Activated T-cell treated with anti-CD3 and anti-CD28 coated beads, Interleukin-2, amount 50 U/mL, for 4 hours (primary cell): Measurements from ENCODE around the gene SLC12A2. TPM values are rescaled to one million over a fixed set of nuclear protein-coding genes. Genes with fewer than 3 reads are reported as not detected.

Source experiments
- ATAC-seq, 2 donors: fragments of 200-7000 bp; cut with Tn5 transposase; one replicate each; pipeline ENCODE4 v1.10.0; 2021
- DNase-seq: peaks from one replicate; pipeline ENCODE4 v3.0.0-alpha.2; 2020
- H3K27me3 Mint-ChIP-seq: one replicate; pipeline ENCODE4 v1.8.0; 2021; ENCODE audit warnings: low read depth, mixed read lengths
- H3K36me3 Mint-ChIP-seq: one replicate; pipeline ENCODE4 v1.8.0; 2022; ENCODE audit warnings: mixed read lengths; ENCODE audit not compliant: insufficient read depth
- H3K4me1 Mint-ChIP-seq: one replicate; pipeline ENCODE4 v1.8.0; 2021; ENCODE audit warnings: low read depth, mixed read lengths
- H3K4me3 Mint-ChIP-seq: one replicate; pipeline ENCODE4 v1.8.0; 2021; ENCODE audit warnings: mild to moderate bottlenecking, moderate library complexity, mixed read lengths
- H3K9me3 Mint-ChIP-seq: one replicate; pipeline ENCODE4 v1.8.0; 2021; ENCODE audit warnings: mixed read lengths
- total RNA-seq, 3 donors: library from RNA; stranded (reverse); gene quantifications; one replicate each; pipeline ENCODE4 v1.2.1, GENCODE V29; 2021

Gene SLC12A2
- total RNA-seq, 3 donors from 2014 or later, result 16.1 to 18.9 (median 17.8) TPM

GRCh38 chr5:128109766-128110165 lies 26.2 kb downstream of the SLC12A2 start:
- DNase-seq, result no peak

DNA sequence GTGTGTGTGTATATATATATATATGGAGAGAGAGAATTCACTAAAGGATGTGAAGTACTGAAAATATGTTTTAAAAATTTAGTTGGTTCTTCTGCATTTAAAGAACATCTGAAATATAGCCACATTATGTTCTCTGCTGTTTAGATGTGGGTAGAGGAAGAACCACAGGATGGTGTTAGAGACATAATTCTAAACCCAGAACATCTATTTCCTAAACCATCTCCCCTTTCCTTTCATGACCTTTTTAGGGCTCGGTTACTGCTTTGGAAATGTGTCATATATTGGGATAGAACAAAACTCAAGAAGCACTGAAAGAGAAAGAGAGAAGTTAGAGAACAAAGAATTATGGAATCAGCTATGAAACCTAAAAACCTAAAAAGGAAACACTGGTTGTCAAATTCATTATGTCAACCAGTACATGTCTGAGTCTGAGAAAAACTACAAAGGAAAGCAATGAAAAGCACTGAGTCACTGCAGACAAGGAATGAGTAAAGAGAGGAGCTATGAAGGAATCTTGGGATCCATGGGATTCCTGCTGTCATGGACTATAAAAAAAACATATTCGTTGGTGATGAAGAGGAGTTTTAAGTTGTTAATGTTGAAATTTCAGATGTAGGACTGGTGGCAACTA lies 28.4 kb downstream of the SLC12A2 start:
- ATAC-seq (no peak), DNase-seq (no peak)
- no peaks in the 10 kb centered on the region for H3K4me1 Mint-ChIP-seq
- peaks cover 41% of the 10 kb centered on the region for H3K36me3 Mint-ChIP-seq
- H3K9me3 Mint-ChIP-seq, result no peaks in the 10 kb centered on the region
- H3K4me3 Mint-ChIP-seq, result no peak overlapping the region
- H3K27me3 Mint-ChIP-seq, result no peaks in the 10 kb centered on the region

More at GRCh38 chr5:128109766-128110165, 26.2 kb downstream of the SLC12A2 start:
- no peaks in the 10 kb centered on the region for H3K27me3 Mint-ChIP-seq
- no peak overlapping the region for H3K4me3 Mint-ChIP-seq
- no peak for ATAC-seq
- no peaks in the 10 kb centered on the region for H3K4me1 Mint-ChIP-seq
- peaks cover 26% of the 10 kb centered on the region for H3K36me3 Mint-ChIP-seq
- no peaks in the 10 kb centered on the region for H3K9me3 Mint-ChIP-seq

DNA sequence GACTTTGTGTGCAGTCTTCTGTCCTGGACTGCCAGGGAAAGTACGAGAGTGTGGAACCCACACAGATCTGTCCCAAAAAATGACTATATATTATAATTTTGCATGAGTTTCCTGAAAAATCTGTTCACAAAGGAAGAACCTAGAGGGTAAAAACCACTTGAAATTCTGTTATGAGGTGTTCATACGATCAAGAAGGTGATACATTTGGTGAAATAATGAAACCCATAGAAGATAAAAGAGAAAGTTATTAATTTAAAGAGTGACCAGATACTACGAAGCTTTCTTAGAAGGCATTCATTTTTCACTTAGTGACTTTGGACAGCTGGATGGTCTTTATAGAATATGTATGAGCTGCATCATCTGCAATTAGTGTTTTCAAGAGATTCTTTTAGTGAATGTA lies 32.9 kb downstream of the SLC12A2 start:
- Mint-ChIP-seq H3K4me1 (no peaks in the 10 kb centered on the region), H3K4me3 (no peak overlapping the region), H3K27me3 (no peaks in the 10 kb centered on the region), H3K36me3 (peaks cover 55% of the 10 kb centered on the region), H3K9me3 (peaks cover 4% of the 10 kb centered on the region)
- ATAC-seq, result no peak
- DNase-seq, result no peak

DNA sequence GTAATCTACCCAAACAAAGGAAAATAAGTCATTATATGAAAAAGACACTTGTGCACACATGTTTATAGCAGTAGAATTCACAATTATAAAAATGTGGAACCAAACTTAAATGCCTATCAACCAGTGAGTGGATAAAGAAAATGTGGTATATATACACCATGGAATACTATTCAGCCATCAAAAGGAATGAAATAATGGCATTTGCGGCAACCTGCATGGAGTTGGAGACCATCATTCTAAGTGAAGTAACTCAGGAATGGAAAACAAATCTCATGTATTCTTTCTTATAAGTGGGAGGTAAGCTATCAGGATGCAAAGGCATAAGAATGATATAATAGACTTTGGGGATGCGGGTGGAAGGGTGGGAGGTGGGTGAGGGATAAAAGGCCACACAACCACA lies 34.6 kb downstream of the SLC12A2 start:
- peaks cover 4% of the 10 kb centered on the region for H3K9me3 Mint-ChIP-seq
- H3K4me3 Mint-ChIP-seq, result no peak overlapping the region
- ATAC-seq (no peak), DNase-seq (no peak)
- H3K36me3 Mint-ChIP-seq, result peaks cover 47% of the 10 kb centered on the region
- H3K4me1 Mint-ChIP-seq, result no peaks in the 10 kb centered on the region
- no peaks in the 10 kb centered on the region for H3K27me3 Mint-ChIP-seq

DNA sequence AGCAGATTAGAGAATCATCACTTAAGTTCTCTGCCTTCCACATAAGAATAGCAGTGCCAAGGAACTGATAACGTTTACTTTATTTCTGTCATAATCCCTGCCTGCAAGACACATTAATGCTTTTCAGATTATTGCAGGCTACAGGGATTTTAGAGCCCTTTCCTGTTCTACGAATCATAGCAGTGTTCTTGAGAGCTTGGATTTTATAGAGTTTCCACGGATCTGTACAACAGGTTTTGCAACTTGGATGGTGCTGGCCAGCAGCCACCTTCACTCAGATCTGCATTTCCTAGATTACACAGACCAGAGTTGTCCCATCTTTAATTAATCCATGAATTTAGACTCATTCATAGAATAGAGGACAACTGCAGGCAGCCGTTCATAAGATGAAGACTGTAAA lies 38.1 kb downstream of the SLC12A2 start:
- no peak for DNase-seq
- H3K4me1 Mint-ChIP-seq, result no peaks in the 10 kb centered on the region
- peaks cover 4% of the 10 kb centered on the region for H3K9me3 Mint-ChIP-seq
- ATAC-seq, result no peak
- H3K27me3 Mint-ChIP-seq, result no peaks in the 10 kb centered on the region
- H3K36me3 Mint-ChIP-seq, result peaks cover 22% of the 10 kb centered on the region
- H3K4me3 Mint-ChIP-seq, result no peak overlapping the region

GRCh38 chr5:128123936-128124335 lies 40.4 kb downstream of the SLC12A2 start:
- Mint-ChIP-seq H3K4me1 (no peaks in the 10 kb centered on the region), H3K36me3 (peaks cover 2% of the 10 kb centered on the region), H3K9me3 (peaks cover 1% of the 10 kb centered on the region), H3K4me3 (no peak overlapping the region), H3K27me3 (no peaks in the 10 kb centered on the region)
- ATAC-seq (no peak), DNase-seq (no peak)

DNA sequence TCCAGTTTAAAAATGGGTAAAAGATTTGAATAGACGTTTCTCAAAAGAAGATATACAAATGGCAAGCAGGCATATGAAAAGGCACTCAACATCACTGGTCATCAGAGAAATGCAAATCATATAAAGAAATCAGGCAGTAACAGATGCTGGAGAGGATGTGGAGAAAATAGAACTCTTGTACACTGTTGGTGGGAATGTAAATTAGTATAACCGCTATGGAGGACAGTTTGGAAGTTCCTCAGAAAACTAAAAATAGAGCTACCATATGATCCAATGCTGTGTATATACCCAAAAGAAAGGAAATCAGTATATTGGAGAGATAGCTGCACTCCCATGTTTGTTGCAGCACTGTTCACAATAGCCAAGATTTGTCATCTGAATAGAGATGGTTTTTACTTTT lies 42.7 kb downstream of the SLC12A2 start:
- no peak for ATAC-seq
- H3K9me3 Mint-ChIP-seq, result no peaks in the 10 kb centered on the region
- H3K36me3 Mint-ChIP-seq, result peaks cover 8% of the 10 kb centered on the region
- no peak for DNase-seq
- H3K27me3 Mint-ChIP-seq, result no peaks in the 10 kb centered on the region
- no peak overlapping the region for H3K4me3 Mint-ChIP-seq
- no peaks in the 10 kb centered on the region for H3K4me1 Mint-ChIP-seq

GRCh38 chr5:128132499-128132898 lies 48.9 kb downstream of the SLC12A2 start:
- Mint-ChIP-seq H3K36me3 (peaks cover 42% of the 10 kb centered on the region), H3K9me3 (no peaks in the 10 kb centered on the region), H3K4me3 (no peak overlapping the region), H3K27me3 (no peaks in the 10 kb centered on the region), H3K4me1 (no peaks in the 10 kb centered on the region)
- no peak for ATAC-seq
- DNase-seq, result no peak

DNA sequence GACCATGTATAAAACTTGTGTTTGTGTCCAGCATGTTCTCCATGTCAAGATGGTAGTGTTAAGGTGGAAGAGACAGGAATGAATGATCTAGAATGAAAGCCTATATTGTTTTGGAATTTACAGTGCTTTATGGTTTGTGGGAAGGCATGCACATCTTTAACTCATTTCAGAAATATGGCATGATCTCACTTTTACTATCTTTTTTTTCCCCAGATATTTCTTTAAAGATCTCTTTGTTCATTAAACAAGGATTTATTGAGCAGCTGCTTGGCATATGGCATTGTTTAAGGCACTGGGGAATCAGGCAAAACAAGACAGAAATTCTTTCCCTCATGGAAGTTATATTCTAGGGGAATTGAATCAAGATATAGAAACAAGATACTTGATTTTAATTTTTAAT lies 51.7 kb downstream of the SLC12A2 start:
- no peak for DNase-seq
- no peak overlapping the region for H3K4me3 Mint-ChIP-seq
- no peaks in the 10 kb centered on the region for H3K9me3 Mint-ChIP-seq
- ATAC-seq, result no peak
- no peaks in the 10 kb centered on the region for H3K27me3 Mint-ChIP-seq
- no peaks in the 10 kb centered on the region for H3K4me1 Mint-ChIP-seq
- peaks cover 48% of the 10 kb centered on the region for H3K36me3 Mint-ChIP-seq

GRCh38 chr5:128143911-128144310 lies 60.3 kb downstream of the SLC12A2 start:
- Mint-ChIP-seq H3K4me1 (no peaks in the 10 kb centered on the region), H3K36me3 (peaks cover 19% of the 10 kb centered on the region), H3K27me3 (no peaks in the 10 kb centered on the region)

GRCh38 chr5:128144491-128144890 lies 60.9 kb downstream of the SLC12A2 start:
- H3K4me3 Mint-ChIP-seq, result no peak overlapping the region
- no peaks in the 10 kb centered on the region for H3K27me3 Mint-ChIP-seq
- no peaks in the 10 kb centered on the region for H3K4me1 Mint-ChIP-seq
- peaks cover 25% of the 10 kb centered on the region for H3K36me3 Mint-ChIP-seq
- ATAC-seq (no peak), DNase-seq (no peak)
- no peaks in the 10 kb centered on the region for H3K9me3 Mint-ChIP-seq

More at GRCh38 chr5:128143911-128144310, 60.3 kb downstream of the SLC12A2 start:
- Mint-ChIP-seq H3K9me3 (no peaks in the 10 kb centered on the region), H3K4me3 (no peak overlapping the region)
- no peak for ATAC-seq
- DNase-seq, result no peak

- peaks cover 27% of the 10 kb centered on the region for H3K36me3 Mint-ChIP-seq
- H3K4me1 Mint-ChIP-seq, result no peaks in the 10 kb centered on the region
- no peak overlapping the region for H3K4me3 Mint-ChIP-seq
- no peaks in the 10 kb centered on the region for H3K9me3 Mint-ChIP-seq
- H3K27me3 Mint-ChIP-seq, result no peaks in the 10 kb centered on the region
- DNase-seq (no peak), ATAC-seq (no peak)
Observed at GRCh38 chr5:128146671-128147070, 63.1 kb downstream of the SLC12A2 start.

DNA sequence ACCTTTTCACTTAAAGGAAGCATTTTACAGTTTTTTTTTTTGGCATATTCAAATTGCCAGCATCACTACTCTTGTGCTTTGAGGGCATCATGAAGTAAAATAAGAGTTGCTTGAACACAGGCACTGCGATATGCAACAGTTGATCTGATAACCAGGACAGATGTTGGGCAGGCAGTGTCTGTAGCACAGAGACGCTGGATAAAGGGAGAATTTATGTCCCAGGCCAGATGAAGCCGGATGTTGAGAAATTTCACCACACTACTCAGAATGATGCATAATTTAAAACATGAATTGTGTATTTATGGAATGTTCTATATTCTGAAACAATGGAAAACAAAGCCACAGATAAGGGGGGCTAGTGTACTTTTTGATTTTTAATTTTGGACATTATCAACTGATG lies 71.4 kb downstream of the SLC12A2 start:
- H3K9me3 Mint-ChIP-seq, result peaks cover 12% of the 10 kb centered on the region
- no peaks in the 10 kb centered on the region for H3K4me1 Mint-ChIP-seq
- no peak for ATAC-seq
- H3K36me3 Mint-ChIP-seq, result peaks cover 52% of the 10 kb centered on the region
- H3K4me3 Mint-ChIP-seq, result no peak overlapping the region
- no peaks in the 10 kb centered on the region for H3K27me3 Mint-ChIP-seq
- no peak for DNase-seq

- H3K4me1 Mint-ChIP-seq, result no peaks in the 10 kb centered on the region
- ATAC-seq, result no peak
- no peak overlapping the region for H3K4me3 Mint-ChIP-seq
- H3K9me3 Mint-ChIP-seq, result peaks cover 12% of the 10 kb centered on the region
- DNase-seq, result no peak
- peaks cover 58% of the 10 kb centered on the region for H3K36me3 Mint-ChIP-seq
- H3K27me3 Mint-ChIP-seq, result no peaks in the 10 kb centered on the region
Observed at GRCh38 chr5:128155776-128156175, 72.2 kb downstream of the SLC12A2 start.

DNA sequence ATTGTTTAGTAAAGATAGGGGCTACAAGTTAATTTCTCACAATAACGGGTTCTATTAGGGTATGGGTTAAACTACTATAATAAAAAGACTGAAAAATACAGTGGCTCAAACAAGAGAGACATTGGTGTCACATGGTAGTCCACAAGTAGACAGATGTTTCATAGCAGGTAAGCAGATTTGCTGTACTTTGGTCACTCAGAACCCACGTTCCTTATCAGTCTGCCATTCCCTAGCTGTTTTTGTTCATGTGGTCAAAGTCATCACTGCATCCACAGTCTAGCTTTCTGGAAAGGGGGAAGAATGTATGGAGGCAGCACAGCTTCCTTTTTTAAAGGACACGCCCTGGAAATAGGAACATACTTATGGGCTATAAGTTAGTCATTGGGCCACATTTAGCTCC lies 73.0 kb downstream of the SLC12A2 start:
- H3K4me1 Mint-ChIP-seq, result no peaks in the 10 kb centered on the region
- H3K4me3 Mint-ChIP-seq, result no peak overlapping the region
- ATAC-seq (no peak), DNase-seq (no peak)
- H3K36me3 Mint-ChIP-seq, result peaks cover 58% of the 10 kb centered on the region
- H3K27me3 Mint-ChIP-seq, result no peaks in the 10 kb centered on the region
- peaks cover 12% of the 10 kb centered on the region for H3K9me3 Mint-ChIP-seq
